ENCODE measurements around the gene TUSC2. TPM values are rescaled to one million over a fixed set of nuclear protein-coding genes. Genes with fewer than 3 reads are reported as not detected.

The TUSC2 gene
- polyA plus RNA-seq, 1 of the 3 experiments (the other 2 are of a cell fraction) = 58.7 TPM

GRCh38 chr3:50374363-50375257, 46.6 kb upstream of the TUSC2 start:
- peak overlapping the region in 1 of 2 experiments; percentile 7; a peak in 1 of 4 replicates for H3K4me3 ChIP-seq (ENCODE audit: low read depth in 2 of 2, low read length in 1 of 2)
- no peak overlapping the region for H3K4me2 ChIP-seq
- no peaks in the 10 kb centered on the region for H3K9me2 ChIP-seq
- H3K27me3 ChIP-seq (ENCODE audit: insufficient read depth) = no peaks in the 10 kb centered on the region
- 71% methylated on average over 8 of the region's 22 CpGs for WGBS (ENCODE audit: low lambda C conversion rate)
- H3K27ac ChIP-seq (ENCODE audit: low read depth in 2 of 2, low read length in 1 of 2) = peak overlapping the region in 1 of 2 experiments; percentile 100; a peak in 2 of 4 replicates
- no peak for TF ChIP-seq NFIC (IDR thresholded peaks at IDR 0.05; ENCODE audit: borderline replicate concordance)
- no peak for TF ChIP-seq NRF1 (IDR thresholded peaks at IDR 0.05; ENCODE audit: low read depth, low read length)
- TF ChIP-seq, protein P1, sequence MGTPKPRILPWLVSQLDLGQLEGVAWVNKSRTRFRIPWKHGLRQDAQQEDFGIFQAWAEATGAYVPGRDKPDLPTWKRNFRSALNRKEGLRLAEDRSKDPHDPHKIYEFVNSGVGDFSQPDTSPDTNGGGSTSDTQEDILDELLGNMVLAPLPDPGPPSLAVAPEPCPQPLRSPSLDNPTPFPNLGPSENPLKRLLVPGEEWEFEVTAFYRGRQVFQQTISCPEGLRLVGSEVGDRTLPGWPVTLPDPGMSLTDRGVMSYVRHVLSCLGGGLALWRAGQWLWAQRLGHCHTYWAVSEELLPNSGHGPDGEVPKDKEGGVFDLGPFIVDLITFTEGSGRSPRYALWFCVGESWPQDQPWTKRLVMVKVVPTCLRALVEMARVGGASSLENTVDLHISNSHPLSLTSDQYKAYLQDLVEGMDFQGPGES (IDR thresholded peaks at IDR 0.05; ENCODE audit: low read depth, low read length) = no peak
- TF ChIP-seq RXRA (IDR thresholded peaks at IDR 0.05; ENCODE audit: borderline replicate concordance, low read depth) = no peak
- H3F3A ChIP-seq (replicated peaks; ENCODE audit: insufficient read depth) = no peaks in the 10 kb centered on the region
- peak; percentile 63 for DNase-seq
- CTCF ChIA-PET = interaction anchor here (0.9 to 3.7 kb wide), 9 partner anchors 10 to 175 kb away, joined by 3 to 24 read pairs (median 4); no protein-coding TSS in a partner anchor
- H3K36me3 ChIP-seq (replicated peaks in 1 of 2; ENCODE audit: control insufficient read depth in 1 of 2, insufficient read depth in 2 of 2, low read length in 1 of 2) = no peaks in the 10 kb centered on the region
- H4K20me1 ChIP-seq (ENCODE audit: insufficient read depth) = no peaks in the 10 kb centered on the region
- no peak overlapping the region for H2AFZ ChIP-seq (ENCODE audit: low read depth)
- H3K4me1 ChIP-seq (ENCODE audit: control insufficient read depth in 1 of 2, insufficient read depth in 2 of 2, low read depth in 1 of 2, low read length in 1 of 2) = peaks cover 0 to 94% of the 10 kb centered on the region in 2 experiments; a peak in 2 of 4 replicates
- no peak overlapping the region for H3K9ac ChIP-seq
- no peaks in the 10 kb centered on the region for H3K9me3 ChIP-seq
- POLR2A ChIA-PET = no interaction called here
- H3K79me2 ChIP-seq (ENCODE audit: insufficient read depth) = no peaks in the 10 kb centered on the region

GRCh38 chr3:50373146-50374051, 45.4 kb upstream of the TUSC2 start:
- no peak for DNase-seq
- Histone ChIP-seq H3K27me3 (ENCODE audit: insufficient read depth) (no peaks in the 10 kb centered on the region), H3K4me2 (no peak overlapping the region), H4K20me1 (ENCODE audit: insufficient read depth) (no peaks in the 10 kb centered on the region), H3K9me3 (no peaks in the 10 kb centered on the region), H3K9me2 (no peaks in the 10 kb centered on the region), H3F3A (replicated peaks; ENCODE audit: insufficient read depth) (no peaks in the 10 kb centered on the region), H2AFZ (ENCODE audit: low read depth) (no peak overlapping the region), H3K4me1 (ENCODE audit: control insufficient read depth in 1 of 2, insufficient read depth in 2 of 2, low read depth in 1 of 2, low read length in 1 of 2) (peaks cover 0 to 94% of the 10 kb centered on the region in 2 experiments; a peak in 2 of 4 replicates), H3K79me2 (ENCODE audit: insufficient read depth) (no peaks in the 10 kb centered on the region), H3K36me3 (replicated peaks in 1 of 2; ENCODE audit: control insufficient read depth in 1 of 2, insufficient read depth in 2 of 2, low read length in 1 of 2) (no peaks in the 10 kb centered on the region), H3K9ac (no peak overlapping the region), H3K4me3 (ENCODE audit: low read depth in 2 of 2, low read length in 1 of 2) (no peak overlapping the region; a peak in 1 of 4 replicates), H3K27ac (ENCODE audit: low read depth in 2 of 2, low read length in 1 of 2) (peak overlapping the region in 1 of 2 experiments; percentile 60; a peak in 2 of 4 replicates)
- 60% methylated on average over 12 of the region's 12 CpGs for WGBS (ENCODE audit: low lambda C conversion rate)
- TF ChIP-seq RFX5 (IDR thresholded peaks at IDR 0.05; ENCODE audit: low read length) (no peak), RXRA (IDR thresholded peaks at IDR 0.05; ENCODE audit: borderline replicate concordance, low read depth) (no peak), GATA2 (CRISPR knock-in tag; IDR thresholded peaks at IDR 0.05) (no peak)
- CTCF ChIA-PET = no interaction called here
- POLR2A ChIA-PET = no interaction called here
